ENCODE data around the gene UQCRC1.

DNA sequence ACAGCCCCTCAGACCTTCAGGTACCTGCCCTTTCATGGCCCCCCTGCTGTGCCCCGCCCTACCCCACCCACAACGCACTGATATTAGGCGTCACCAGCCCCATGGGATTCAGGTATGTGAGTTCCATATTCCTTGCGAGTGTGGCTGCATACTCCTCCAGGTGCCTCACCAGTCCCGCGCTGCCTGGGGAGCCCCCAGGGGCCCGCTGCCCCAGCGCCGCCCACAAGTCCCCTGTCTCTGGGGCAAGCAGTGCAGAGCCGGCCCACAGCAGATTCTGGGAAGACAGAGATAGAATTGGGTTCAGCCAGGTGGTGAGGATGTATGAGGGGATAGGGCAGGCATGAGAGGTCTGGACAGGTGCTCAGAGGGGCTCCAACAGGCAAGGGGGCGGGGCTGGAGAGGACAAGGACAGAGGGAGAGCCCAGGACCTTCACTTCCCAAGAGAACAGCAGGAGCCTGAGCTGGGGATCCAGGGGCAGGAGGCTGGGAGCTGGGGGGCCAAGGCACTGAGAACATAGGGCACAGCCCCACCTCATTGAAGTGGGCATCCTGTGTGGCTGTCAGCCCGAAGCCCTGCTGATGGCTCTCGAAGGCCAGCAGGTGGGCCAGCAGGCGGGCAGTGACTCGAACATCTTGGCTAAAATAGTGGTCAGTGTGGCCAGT lies 38.9 kb upstream of the UQCRC1 start:
- no peak for TF ChIP-seq POLR2AphosphoS5 (IDR thresholded peaks at IDR 0.05; ENCODE audit: low read depth, low read length)
- TF ChIP-seq, protein P1, sequence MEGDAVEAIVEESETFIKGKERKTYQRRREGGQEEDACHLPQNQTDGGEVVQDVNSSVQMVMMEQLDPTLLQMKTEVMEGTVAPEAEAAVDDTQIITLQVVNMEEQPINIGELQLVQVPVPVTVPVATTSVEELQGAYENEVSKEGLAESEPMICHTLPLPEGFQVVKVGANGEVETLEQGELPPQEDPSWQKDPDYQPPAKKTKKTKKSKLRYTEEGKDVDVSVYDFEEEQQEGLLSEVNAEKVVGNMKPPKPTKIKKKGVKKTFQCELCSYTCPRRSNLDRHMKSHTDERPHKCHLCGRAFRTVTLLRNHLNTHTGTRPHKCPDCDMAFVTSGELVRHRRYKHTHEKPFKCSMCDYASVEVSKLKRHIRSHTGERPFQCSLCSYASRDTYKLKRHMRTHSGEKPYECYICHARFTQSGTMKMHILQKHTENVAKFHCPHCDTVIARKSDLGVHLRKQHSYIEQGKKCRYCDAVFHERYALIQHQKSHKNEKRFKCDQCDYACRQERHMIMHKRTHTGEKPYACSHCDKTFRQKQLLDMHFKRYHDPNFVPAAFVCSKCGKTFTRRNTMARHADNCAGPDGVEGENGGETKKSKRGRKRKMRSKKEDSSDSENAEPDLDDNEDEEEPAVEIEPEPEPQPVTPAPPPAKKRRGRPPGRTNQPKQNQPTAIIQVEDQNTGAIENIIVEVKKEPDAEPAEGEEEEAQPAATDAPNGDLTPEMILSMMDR (IDR thresholded peaks at IDR 0.05) = no peak
